CD4-positive, alpha-beta T cell (primary cell): ENCODE measurements around the gene CEP250. TPM values are rescaled to one million over a fixed set of nuclear protein-coding genes. Genes with fewer than 3 reads are reported as not detected.
A peak's percentile ranks its signal among the peaks of the same experiment; 100 is the strongest.

Experiments
- ATAC-seq: fragments of 200-7000 bp; cut with Tn5 transposase; one replicate; pipeline ENCODE4 v1.10.0; 2022; ENCODE audit warnings: mild to moderate bottlenecking; ENCODE audit not compliant: poor library complexity
- CTCF ChIA-PET: fragments of 350-600 bp; sonication (Branson Sonifier 250); formaldehyde crosslinking; loops from one replicate; lab custom pipeline; 2021; ENCODE audit warnings: antibody characterized with exemption, inconsistent platforms; lab: Charles Lee
- POLR2A ChIA-PET: fragments of 350-600 bp; sonication (Branson Sonifier 250); formaldehyde crosslinking; loops from one replicate; lab custom pipeline; 2021; ENCODE audit warnings: antibody characterized with exemption, inconsistent platforms; lab: Charles Lee
- DNase-seq, 14 experiments: peaks; one replicate each; pipeline ENCODE4 v3.0.0-alpha.2; 2013 to 2020; ENCODE audit warnings: mixed read lengths in 2 of 14
- H3K27ac ChIP-seq, 2 donors: one replicate each; pipeline versions ENCODE4 v1.5.1 to v1.7.0; 2013; ENCODE audit warnings: low read length in 2 of 2, low read depth in 1 of 2, mild to moderate bottlenecking in 1 of 2
- H3K27me3 ChIP-seq, 2 experiments: 1 replicate in 1 of 2; 2 replicates in 1 of 2; pipeline versions ENCODE4 v1.6.1 to v1.7.0; 2013; ENCODE audit warnings: low read length in 2 of 2, control low read depth in 1 of 2, mild to moderate bottlenecking in 1 of 2, moderate library complexity in 1 of 2; ENCODE audit not compliant: insufficient read depth in 2 of 2, control insufficient read depth in 1 of 2
- H3K36me3 ChIP-seq: one replicate; pipeline ENCODE4 v1.6.1; 2013; ENCODE audit warnings: low read length, control low read depth; ENCODE audit not compliant: insufficient read depth
- H3K4me1 ChIP-seq: one replicate; pipeline ENCODE4 v1.6.1; 2013; ENCODE audit warnings: low read length, control low read depth; ENCODE audit not compliant: insufficient read depth
- H3K4me3 ChIP-seq: one replicate; pipeline ENCODE4 v1.5.1; 2013; ENCODE audit warnings: mild to moderate bottlenecking, low read length, moderate library complexity
- H3K9me3 ChIP-seq, 2 experiments: 1 replicate in 1 of 2; 2 replicates in 1 of 2; pipeline versions ENCODE4 v1.6.1 to v1.7.0; 2013; ENCODE audit warnings: low read length in 2 of 2, mild to moderate bottlenecking in 2 of 2, control low read depth in 1 of 2, moderate library complexity in 1 of 2; ENCODE audit not compliant: control insufficient read depth in 1 of 2, insufficient read depth in 1 of 2
- H3K27ac Mint-ChIP-seq: one replicate; pipeline ENCODE4 v1.8.0; 2020; ENCODE audit warnings: mixed read lengths
- H3K27me3 Mint-ChIP-seq: one replicate; pipeline ENCODE4 v1.8.0; 2021; ENCODE audit warnings: mixed read lengths
- H3K36me3 Mint-ChIP-seq: one replicate; pipeline ENCODE4 v1.8.0; 2021; ENCODE audit warnings: low read depth, mixed read lengths
- H3K4me1 Mint-ChIP-seq: one replicate; pipeline ENCODE4 v1.8.0; 2021; ENCODE audit warnings: low read depth, mixed read lengths
- H3K4me3 Mint-ChIP-seq: one replicate; pipeline ENCODE4 v1.8.0; 2020; ENCODE audit warnings: mild to moderate bottlenecking, mixed read lengths
- H3K9me3 Mint-ChIP-seq: one replicate; pipeline ENCODE4 v1.8.0; 2020; ENCODE audit warnings: mixed read lengths
- CTCF ChIP-seq: fragments of 200-600 bp; IDR thresholded peaks from one replicate; pipeline ENCODE4 v1.8.0; 2022; ENCODE audit warnings: antibody characterized with exemption, mild to moderate bottlenecking
- intact Hi-C, 2 experiments: fragments of 100-400 bp; cut with DNase I in 1 of 2; cut with micrococcal nuclease in 1 of 2; formaldehyde crosslinking; loops; one replicate each; pipeline versions ENCODE4 v1.15.1 to v1.9.0; 2023 to 2025; cut with DNase I, micrococcal nuclease
- total RNA-seq, 174 experiments: library from RNA in 2 of 174; stranded (reverse) in 2 of 174; gene quantifications; one replicate each; pipeline ENCODE4 v1.2.3 and lab custom pipeline; 2021 to 2026

The CEP250 gene
- total RNA-seq, 2 experiments from 2014 or later: 27.6 to 33.1 TPM

GRCh38 chr20:35489717-35490116 lies 34.3 kb downstream of the CEP250 start:
- ATAC-seq (no peak), DNase-seq (peak in 2 of 14 experiments; percentile 13 to 47)
- H3K4me3 ChIP-seq: peak overlapping the region; percentile 94
- H3K4me1 Mint-ChIP-seq: peaks cover 66% of the 10 kb centered on the region
- peaks cover 29% of the 10 kb centered on the region for H3K36me3 ChIP-seq
- no peak for TF ChIP-seq CTCF
- H3K4me1 ChIP-seq: peaks cover 64% of the 10 kb centered on the region
- intact Hi-C loops: loop anchor here (2.0 to 5.0 kb wide), 3 partner anchors 27 to 173 kb away; partner anchors contain the start of genes CEP250 (in 1 of the 2), CPNE1 (in 1 of the 2) and RBM12 (in 1 of the 2)
- CTCF ChIA-PET: interaction anchor here (1.1 kb wide), 1 partner anchor 26 kb away, joined by 3 read pairs; no protein-coding TSS in a partner anchor
- H3K27ac ChIP-seq: no peak overlapping the region
- peak overlapping the region; percentile 98 for H3K27ac Mint-ChIP-seq
- H3K36me3 Mint-ChIP-seq: peaks cover 81% of the 10 kb centered on the region
- POLR2A ChIA-PET: interaction anchor here (1.2 to 3.1 kb wide), 4 partner anchors 26 to 464 kb away, joined by 3 to 31 read pairs (median 15); partner anchors contain the start of genes CEP250, SCAND1 and SPAG4
- H3K27me3 Mint-ChIP-seq: no peaks in the 10 kb centered on the region
- no peaks in the 10 kb centered on the region for H3K27me3 ChIP-seq
- peak overlapping the region; percentile 79 for H3K4me3 Mint-ChIP-seq
- H3K9me3 ChIP-seq: no peaks in the 10 kb centered on the region
- H3K9me3 Mint-ChIP-seq: no peaks in the 10 kb centered on the region

GRCh38 chr20:35490736-35491181 lies 35.4 kb downstream of the CEP250 start:
- CTCF ChIA-PET: interaction anchor here (0.8 to 1.2 kb wide), 3 partner anchors 28 to 43 kb away, joined by 3 to 6 read pairs (median 3); partner anchors contain the start of gene CEP250
- intact Hi-C loops: loop anchor here (2.0 to 5.0 kb wide), 3 partner anchors 28 to 172 kb away; partner anchors contain the start of genes CEP250 (in 1 of the 2), CPNE1 (in 1 of the 2) and RBM12 (in 1 of the 2)
- Histone ChIP-seq H3K4me1 (peaks cover 59% of the 10 kb centered on the region), H3K9me3 (no peaks in the 10 kb centered on the region), H3K36me3 (peaks cover 39% of the 10 kb centered on the region), H3K27me3 (no peaks in the 10 kb centered on the region), H3K27ac (peak overlapping the region; percentile 63 to 87), H3K4me3 (peak overlapping the region; percentile 94)
- Mint-ChIP-seq H3K9me3 (no peaks in the 10 kb centered on the region), H3K4me3 (peak overlapping the region; percentile 100), H3K27me3 (no peaks in the 10 kb centered on the region), H3K4me1 (peaks cover 72% of the 10 kb centered on the region), H3K36me3 (peaks cover 87% of the 10 kb centered on the region), H3K27ac (peak overlapping the region; percentile 98)
- peak; percentile 41 to 89 (median 59) for DNase-seq
- peak; percentile 99 for ATAC-seq
- no peak for TF ChIP-seq CTCF
- POLR2A ChIA-PET: interaction anchor here (0.6 to 3.1 kb wide), 28 partner anchors 8 to 1128 kb away, joined by 3 to 33 read pairs (median 4); partner anchors contain the start of genes CEP250, CPNE1, EDEM2 and EIF6

GRCh38 chr20:35491823-35492222 lies 36.4 kb downstream of the CEP250 start:
- no peaks in the 10 kb centered on the region for H3K9me3 ChIP-seq
- Mint-ChIP-seq H3K9me3 (no peaks in the 10 kb centered on the region), H3K27me3 (no peaks in the 10 kb centered on the region), H3K4me3 (peak overlapping the region; percentile 100), H3K36me3 (peaks cover 93% of the 10 kb centered on the region), H3K27ac (peak overlapping the region; percentile 98), H3K4me1 (peaks cover 68% of the 10 kb centered on the region)
- H3K27me3 ChIP-seq: no peaks in the 10 kb centered on the region
- peaks cover 49% of the 10 kb centered on the region for H3K36me3 ChIP-seq
- ChIA-PET CTCF (interaction anchor here (0.9 kb wide), 1 partner anchor 127 kb away, joined by 3 read pairs; no protein-coding TSS in a partner anchor), POLR2A (interaction anchor here (0.6 to 3.1 kb wide), 9 partner anchors 23 to 462 kb away, joined by 3 to 33 read pairs (median 8); partner anchors contain the start of genes CPNE1, EIF6, RBM12 and RBM39)
- H3K27ac ChIP-seq: peak overlapping the region in 1 of 2 donors; percentile 87
- TF ChIP-seq CTCF: no peak
- DNase-seq: no peak
- intact Hi-C loops: loop anchor here (2.0 to 5.0 kb wide), 3 partner anchors 29 to 170 kb away; partner anchors contain the start of genes CEP250 (in 1 of the 2), CPNE1 (in 1 of the 2) and RBM12 (in 1 of the 2)
- peaks cover 52% of the 10 kb centered on the region for H3K4me1 ChIP-seq
- H3K4me3 ChIP-seq: peak overlapping the region; percentile 94
- no peak for ATAC-seq
